H1 (cell line): Measurements from ENCODE around the gene ARHGAP6. TPM values are rescaled to one million over a fixed set of nuclear protein-coding genes. Genes with fewer than 3 reads are reported as not detected.

Source experiments
- CTCF ChIA-PET: fragments of 300-600 bp; sonication (Branson Sonifier 250); formaldehyde crosslinking; loops from one replicate; lab custom pipeline; 2021; ENCODE audit not compliant: partially characterized antibody; lab: Charles Lee
- POLR2A ChIA-PET: fragments of 300-600 bp; sonication (Branson Sonifier 250); formaldehyde crosslinking; loops from one replicate; lab custom pipeline; 2021; ENCODE audit warnings: inconsistent platforms; ENCODE audit not compliant: partially characterized antibody; lab: Charles Lee
- DNase-seq, 2 experiments: peaks; one replicate each; pipeline versions ENCODE4 v3.0.0 to v3.0.0-alpha.2; 2010 to 2022; ENCODE audit warnings: low spot score in 2 of 2, low read depth in 1 of 2, mixed read lengths in 1 of 2
- FAIRE-seq: peaks from 2 replicates; lab custom pipeline; 2011; peaks lifted over from hg19 to GRCh38; lab: Jason Lieb, UNC
- H2AFZ ChIP-seq: 2 replicates; pipeline ENCODE4 v1.8.1; 2012; ENCODE audit warnings: low read length, inconsistent platforms
- H2AK5ac ChIP-seq: 2 replicates; pipeline ENCODE4 v1.6.1; 2013; ENCODE audit warnings: low read depth, low read length
- H2BK120ac ChIP-seq: replicated peaks from 2 replicates; pipeline ENCODE3; 2013; ENCODE audit warnings: low read depth, low read length, inconsistent platforms
- H2BK12ac ChIP-seq: 2 replicates; pipeline ENCODE4 v1.6.1; 2013; ENCODE audit warnings: low read depth, low read length
- H2BK15ac ChIP-seq: 2 replicates; pipeline ENCODE4 v1.6.1; 2013; ENCODE audit warnings: low read length
- H2BK20ac ChIP-seq: 2 replicates; pipeline ENCODE4 v1.6.1; 2013; ENCODE audit warnings: low read length
- H2BK5ac ChIP-seq: 2 replicates; pipeline ENCODE4 v1.6.1; 2013; ENCODE audit warnings: low read depth, low read length
- H3K14ac ChIP-seq: 2 replicates; pipeline ENCODE4 v1.6.1; 2013; ENCODE audit warnings: inconsistent platforms; ENCODE audit not compliant: insufficient read length
- H3K18ac ChIP-seq: 2 replicates; pipeline ENCODE4 v1.6.1; 2013; ENCODE audit warnings: low read length; ENCODE audit errors: extremely low read depth
- H3K23ac ChIP-seq: 2 replicates; pipeline ENCODE4 v1.6.1; 2013; ENCODE audit warnings: inconsistent platforms; ENCODE audit not compliant: insufficient read length
- H3K23me2 ChIP-seq: 2 replicates; pipeline ENCODE4 v1.6.1; 2013; ENCODE audit warnings: low read depth, low read length
- H3K27ac ChIP-seq: 2 replicates; pipeline ENCODE4 v1.6.1; 2011; ENCODE audit warnings: low read depth, low read length, inconsistent platforms
- H3K27me3 ChIP-seq, 4 experiments: replicated peaks in 1 of 4; 1 replicate in 1 of 4; 2 replicates in 3 of 4; pipeline versions ENCODE4 v1.6.1 to v1.8.1; 2011 to 2013; ENCODE audit warnings: low read length in 3 of 4, mild to moderate bottlenecking in 3 of 4, inconsistent platforms in 2 of 4, mixed read lengths in 2 of 4, moderate library complexity in 1 of 4; ENCODE audit not compliant: control insufficient read depth in 3 of 4, insufficient read depth in 3 of 4; ENCODE audit errors: extremely low read depth in 1 of 4
- H3K36me3 ChIP-seq, 4 experiments: 2 replicates each; pipeline versions ENCODE4 v1.6.1 to v1.8.1; 2011 to 2013; ENCODE audit warnings: mild to moderate bottlenecking in 4 of 4, low read length in 3 of 4, moderate library complexity in 2 of 4, control low read depth in 1 of 4, inconsistent platforms in 1 of 4; ENCODE audit not compliant: insufficient read depth in 4 of 4, control insufficient read depth in 2 of 4
- H3K4ac ChIP-seq: replicated peaks from 2 replicates; pipeline ENCODE3; 2013; ENCODE audit warnings: low read length, low read depth, mixed read lengths, inconsistent platforms; ENCODE audit not compliant: insufficient read length
- H3K4me1 ChIP-seq, 4 experiments: replicated peaks in 1 of 4; 1 replicate in 1 of 4; 2 replicates in 3 of 4; pipeline versions ENCODE4 v1.6.1 to v1.8.1; 2011 to 2013; ENCODE audit warnings: low read length in 3 of 4, inconsistent platforms in 2 of 4, mixed read lengths in 1 of 4; ENCODE audit not compliant: insufficient read depth in 4 of 4, control insufficient read depth in 3 of 4
- H3K4me2 ChIP-seq, 2 experiments: 2 replicates each; pipeline versions ENCODE4 v1.6.1 to v1.8.1; 2011 to 2013; ENCODE audit warnings: low read depth in 2 of 2, low read length in 2 of 2, control low read depth in 1 of 2, inconsistent platforms in 1 of 2, mild to moderate bottlenecking in 1 of 2; ENCODE audit not compliant: insufficient read depth in 1 of 2
- H3K4me3 ChIP-seq, 4 experiments: fragments of 200-600, 300-600 bp in 1 of 4; sonication (generic), shearing (Covaris generic), sonication (Bioruptor Twin) in 1 of 4; 2 replicates each; pipeline versions ENCODE4 v1.5.1 to v1.8.1; 2011 to 2016; ENCODE audit warnings: low read length in 4 of 4, low read depth in 3 of 4, control low read depth in 2 of 4, inconsistent platforms in 2 of 4, mild to moderate bottlenecking in 2 of 4, mixed read lengths in 1 of 4, moderate library complexity in 1 of 4; ENCODE audit not compliant: insufficient read depth in 2 of 4; ENCODE audit errors: extremely low read depth in 1 of 4
- H3K56ac ChIP-seq: replicated peaks from 2 replicates; pipeline ENCODE3; 2013; ENCODE audit warnings: low read depth, mild to moderate bottlenecking, mixed read lengths, low read length, inconsistent platforms; ENCODE audit not compliant: insufficient read length
- H3K79me1 ChIP-seq: 2 replicates; pipeline ENCODE4 v1.6.1; 2013; ENCODE audit warnings: low read depth, low read length, control low read depth
- H3K79me2 ChIP-seq, 2 experiments: 2 replicates each; pipeline versions ENCODE4 v1.6.1 to v1.8.1; 2012 to 2013; ENCODE audit warnings: low read length in 2 of 2, mild to moderate bottlenecking in 2 of 2, inconsistent platforms in 1 of 2; ENCODE audit not compliant: insufficient read depth in 2 of 2, control insufficient read depth in 1 of 2
- H3K9ac ChIP-seq, 4 experiments: replicated peaks in 1 of 4; 1 replicate in 1 of 4; 2 replicates in 3 of 4; pipeline versions ENCODE4 v1.6.1 to v1.8.1; 2011 to 2013; ENCODE audit warnings: low read depth in 3 of 4, low read length in 3 of 4, control low read depth in 2 of 4, mild to moderate bottlenecking in 2 of 4, moderate library complexity in 2 of 4, inconsistent platforms in 1 of 4; ENCODE audit errors: extremely low read depth in 1 of 4
- H3K9me3 ChIP-seq, 2 experiments: 2 replicates each; pipeline versions ENCODE4 v1.6.1 to v1.8.1; 2012 to 2013; ENCODE audit warnings: mild to moderate bottlenecking in 2 of 2, moderate library complexity in 2 of 2, control low read depth in 1 of 2, inconsistent platforms in 1 of 2, low read depth in 1 of 2, low read length in 1 of 2, mixed read lengths in 1 of 2; ENCODE audit not compliant: insufficient read depth in 2 of 2
- H4K20me1 ChIP-seq, 2 experiments: replicated peaks in 1 of 2; 2 replicates each; pipeline versions ENCODE3 to v1.8.1; 2011 to 2013; ENCODE audit warnings: inconsistent platforms in 2 of 2, low read length in 2 of 2, mild to moderate bottlenecking in 1 of 2; ENCODE audit not compliant: insufficient read depth in 2 of 2, control insufficient read depth in 1 of 2
- H4K5ac ChIP-seq: 2 replicates; pipeline ENCODE4 v1.6.1; 2013; ENCODE audit warnings: low read length, low read depth, mixed read lengths, inconsistent platforms; ENCODE audit not compliant: insufficient read length
- H4K8ac ChIP-seq: 2 replicates; pipeline ENCODE4 v1.8.0; 2013; ENCODE audit warnings: mild to moderate bottlenecking, moderate library complexity, low read length, inconsistent platforms; ENCODE audit not compliant: insufficient read depth; ENCODE audit errors: extremely low read depth
- H4K91ac ChIP-seq: replicated peaks from 2 replicates; pipeline ENCODE3; 2013; ENCODE audit warnings: low read length, mixed read lengths, inconsistent platforms; ENCODE audit not compliant: insufficient read length
- BCL11A ChIP-seq, 2 experiments: IDR thresholded peaks; one replicate each; pipeline ENCODE4 v1.6.1; 2011; ENCODE audit warnings: low read depth in 2 of 2, low read length in 2 of 2, mild to moderate bottlenecking in 2 of 2
- POU5F1 ChIP-seq: IDR thresholded peaks from 2 replicates; pipeline ENCODE4 v1.6.1; 2011; ENCODE audit warnings: low read depth, mild to moderate bottlenecking, low read length, moderate library complexity
- SP2 ChIP-seq: IDR thresholded peaks from 2 replicates; pipeline ENCODE4 v1.6.1; 2012; ENCODE audit warnings: mild to moderate bottlenecking, low read length, inconsistent platforms
- SP4 ChIP-seq: IDR thresholded peaks from 2 replicates; pipeline ENCODE4 v1.6.1; 2012; ENCODE audit warnings: low read length, inconsistent platforms
- TAF1 ChIP-seq: IDR thresholded peaks from 2 replicates; pipeline ENCODE4 v1.6.1; 2011; ENCODE audit warnings: mild to moderate bottlenecking, low read depth, low read length
- WGBS, 2 experiments: shearing (Covaris generic) in 1 of 2; methylation state at CpG; one replicate each; pipeline versions ENCODE4 v1.1.6 to v1.1.7; 2013 to 2015; ENCODE audit warnings: low lambda C conversion rate in 2 of 2, mixed read lengths in 2 of 2, inconsistent platforms in 1 of 2, low coverage in 1 of 2, missing lambda C conversion rate in 1 of 2; ENCODE audit not compliant: insufficient replicate concordance in 2 of 2, insufficient coverage in 1 of 2, insufficient read length in 1 of 2; ENCODE audit errors: extremely low coverage in 1 of 2, missing lambda C conversion rate in 1 of 2; 5-methylcytosine and 5-hydroxymethylcytosine counted together
- polyA plus RNA-seq, 7 experiments: library from polyadenylated mRNA; depleted of rRNA in 3 of 7; stranded (reverse) in 5 of 7; unstranded in 2 of 7; fragments of >200 nt in 5 of 7; fragments of 200-250 nt in 2 of 7; gene quantifications; 1 replicate in 5 of 7; 2 replicates in 1 of 7; 4 replicates in 1 of 7; pipeline versions ENCODE4 v1.2.1 to v1.2.3, GENCODE V29; 2011 to 2013; ENCODE audit warnings: missing spikeins in 2 of 7, mixed read lengths in 2 of 7
- total RNA-seq: library from RNA; stranded (reverse); fragmentation: NEBNext Ultra II Directional; extraction: Animal tissue kit (Norgen Biotek cat#: 25700); gene quantifications from 2 replicates; pipeline ENCODE4 v1.2.1, GENCODE V29; 2021

ARHGAP6 gene
- total and polyA plus RNA-seq, 2 of the 8 experiments (the other 6 are each of a cell fraction or from before 2014, with no cell fraction given): 0.35 to 0.82 TPM

DNA sequence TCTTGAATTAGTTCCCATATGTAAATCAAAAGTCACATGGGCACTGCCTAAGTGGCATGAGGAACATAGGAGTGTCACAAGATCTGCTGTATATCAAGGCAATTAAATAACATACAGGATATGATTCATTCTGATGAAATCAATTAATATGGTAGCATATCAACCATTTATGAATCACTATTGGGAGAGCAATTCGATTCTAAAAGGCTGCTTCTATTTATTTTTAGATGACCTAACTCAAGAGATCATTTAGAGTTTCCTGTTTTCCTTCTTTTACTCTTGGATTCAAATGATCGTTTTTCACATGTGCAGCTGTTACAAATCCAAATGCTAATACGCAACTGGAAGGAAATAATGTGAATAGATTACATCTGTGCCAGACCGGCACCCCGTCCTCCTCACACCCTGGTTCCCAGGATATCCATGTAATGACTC lies 472.7 kb downstream of the ARHGAP6 start:
- no peaks in the 10 kb centered on the region for H3K9me3 ChIP-seq
- no peak overlapping the region for H3K4ac ChIP-seq
- H4K91ac ChIP-seq: no peak overlapping the region
- no peaks in the 10 kb centered on the region for H3K23me2 ChIP-seq
- no peak overlapping the region for H3K18ac ChIP-seq
- POLR2A ChIA-PET: no interaction called here
- no peaks in the 10 kb centered on the region for H3K27me3 ChIP-seq
- H2BK120ac ChIP-seq: no peak overlapping the region
- H3K14ac ChIP-seq: no peak overlapping the region
- no peaks in the 10 kb centered on the region for H4K20me1 ChIP-seq
- no peak overlapping the region for H3K23ac ChIP-seq
- H3K56ac ChIP-seq: no peak overlapping the region
- FAIRE-seq (no peak), DNase-seq (no peak)
- no peaks in the 10 kb centered on the region for H3K36me3 ChIP-seq
- H4K5ac ChIP-seq: no peak overlapping the region
- H3K79me2 ChIP-seq: no peaks in the 10 kb centered on the region
- H2BK15ac ChIP-seq: no peak overlapping the region
- H2AFZ ChIP-seq: no peak overlapping the region
- H3K4me1 ChIP-seq: no peaks in the 10 kb centered on the region
- H2BK5ac ChIP-seq: no peak overlapping the region
- WGBS, 2 experiments: 85% methylated on average over 5 of the region's 5 CpGs; no CpG with 5 or more reads in 1 of the 2 experiments
- H3K9ac ChIP-seq: no peak overlapping the region
- no peak overlapping the region for H3K4me2 ChIP-seq
- H3K79me1 ChIP-seq: no peaks in the 10 kb centered on the region
- no peak overlapping the region for H2BK20ac ChIP-seq
- H2BK12ac ChIP-seq: no peak overlapping the region
- H3K4me3 ChIP-seq: no peak overlapping the region
- H3K27ac ChIP-seq: no peak overlapping the region
- no peak overlapping the region for H4K8ac ChIP-seq
- TF ChIP-seq SP4 (no peak), POU5F1 (no peak), SP2 (no peak), TAF1 (no peak), BCL11A (IDR thresholded peaks at IDR 0.05; ENCODE audit: low read depth in 2 of 2, low read length in 2 of 2) (no peak)
- CTCF ChIA-PET: no interaction called here
- H2AK5ac ChIP-seq: no peak overlapping the region
